Activated T-cell treated with anti-CD3 and anti-CD28 coated beads, Interleukin-2, amount 50 U/mL, for 24 hours (primary cell): Measurements from ENCODE around the gene PHLDA2.
"Not testable (repeated sequence)": the region's sequence is repeated elsewhere in the genome, so short reads cannot be mapped to it uniquely, and the experiment has no call there.

ENCODE experiments used
- DNase-seq: peaks from one replicate; pipeline ENCODE4 v3.0.0-alpha.2; 2020
- H3K27ac Mint-ChIP-seq: 2 replicates; pipeline ENCODE4 v1.8.0; 2020; ENCODE audit warnings: mild to moderate bottlenecking, mixed read lengths
- H3K27me3 Mint-ChIP-seq: 2 replicates; pipeline ENCODE4 v1.8.0; 2020; ENCODE audit warnings: mixed read lengths
- H3K36me3 Mint-ChIP-seq: 2 replicates; pipeline ENCODE4 v1.8.0; 2020; ENCODE audit warnings: low read depth, mixed read lengths
- H3K4me1 Mint-ChIP-seq: 2 replicates; pipeline ENCODE4 v1.8.0; 2020; ENCODE audit warnings: low read depth, mixed read lengths
- H3K4me3 Mint-ChIP-seq: 2 replicates; pipeline ENCODE4 v1.8.0; 2020; ENCODE audit warnings: mild to moderate bottlenecking, moderate library complexity, mixed read lengths
- H3K9me3 Mint-ChIP-seq: 2 replicates; pipeline ENCODE4 v1.8.0; 2020; ENCODE audit warnings: mixed read lengths

The PHLDA2 gene

GRCh38 chr11:2938458-2939418, 9.5 kb upstream of the PHLDA2 start:
- not testable (repeated sequence) for H3K27me3 Mint-ChIP-seq, H3K4me3 Mint-ChIP-seq

GRCh38 chr11:2937641-2938457, 8.6 kb upstream of the PHLDA2 start:
- H3K27ac Mint-ChIP-seq = peak overlapping the region; percentile 76
- DNase-seq = peak; percentile 22
- peaks cover 27% of the 10 kb centered on the region for H3K4me1 Mint-ChIP-seq
- not testable (repeated sequence) for H3K4me3 Mint-ChIP-seq, H3K27me3 Mint-ChIP-seq
- H3K36me3 Mint-ChIP-seq = peaks cover 14% of the 10 kb centered on the region
- H3K9me3 Mint-ChIP-seq = peaks cover 21% of the 10 kb centered on the region

More at GRCh38 chr11:2938458-2939418, 9.5 kb upstream of the PHLDA2 start:
- peaks cover 28% of the 10 kb centered on the region for H3K4me1 Mint-ChIP-seq
- H3K36me3 Mint-ChIP-seq = peaks cover 21% of the 10 kb centered on the region
- peaks cover 21% of the 10 kb centered on the region for H3K9me3 Mint-ChIP-seq
- peak; percentile 32 for DNase-seq
- H3K27ac Mint-ChIP-seq = peak overlapping the region; percentile 55

- H3K27me3 Mint-ChIP-seq = peaks cover 3% of the 10 kb centered on the region
- H3K36me3 Mint-ChIP-seq = peaks cover 12% of the 10 kb centered on the region
- no peak overlapping the region for H3K27ac Mint-ChIP-seq
- H3K4me3 Mint-ChIP-seq = no peak overlapping the region
- peak; percentile 22 for DNase-seq
- peaks cover 20% of the 10 kb centered on the region for H3K9me3 Mint-ChIP-seq
- peaks cover 23% of the 10 kb centered on the region for H3K4me1 Mint-ChIP-seq
These were observed 5.5 kb upstream of the PHLDA2 start for GRCh38 chr11:2934611-2935239.

- Mint-ChIP-seq H3K9me3 (peaks cover 14% of the 10 kb centered on the region), H3K27me3 (peaks cover 4% of the 10 kb centered on the region), H3K27ac (no peak overlapping the region), H3K4me1 (peaks cover 23% of the 10 kb centered on the region), H3K36me3 (peaks cover 9% of the 10 kb centered on the region), H3K4me3 (no peak overlapping the region)
- no peak for DNase-seq
These were observed 4.9 kb upstream of the PHLDA2 start for GRCh38 chr11:2934021-2934550.

DNA sequence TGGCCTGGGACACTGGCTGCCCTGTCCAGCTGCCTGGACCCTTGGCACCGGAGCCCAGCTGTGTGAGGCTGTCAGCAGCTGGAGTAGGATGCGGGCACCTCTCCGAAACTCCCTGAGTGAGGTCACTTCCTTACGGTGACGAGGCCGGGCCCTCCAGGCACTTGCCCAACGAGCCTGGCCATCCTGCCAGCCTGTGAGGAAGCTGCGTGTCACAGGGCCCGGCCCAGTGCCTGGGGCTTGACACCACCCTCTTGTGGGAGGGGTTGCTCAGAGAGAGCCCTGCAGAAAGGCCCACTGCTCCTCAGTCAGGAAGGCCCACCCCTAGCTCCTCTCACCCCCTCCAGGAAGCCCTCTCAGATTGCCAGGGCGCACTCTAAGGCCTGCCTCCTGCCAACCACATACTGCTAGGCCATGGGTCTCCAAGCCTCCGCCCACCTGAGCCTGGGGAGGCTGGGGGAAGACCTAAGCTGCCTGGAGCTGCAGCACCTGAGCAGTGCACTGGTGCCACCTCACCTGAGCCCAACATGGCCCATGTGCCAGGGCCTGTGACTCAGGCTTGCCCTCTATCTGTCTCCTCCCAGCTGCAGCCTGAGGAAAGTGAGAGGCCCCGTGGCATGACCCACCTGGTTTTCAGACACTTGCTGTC, 4.3 kb upstream of the PHLDA2 start:
- Mint-ChIP-seq H3K4me1 (peaks cover 25% of the 10 kb centered on the region), H3K27me3 (peaks cover 7% of the 10 kb centered on the region), H3K36me3 (peaks cover 3% of the 10 kb centered on the region), H3K4me3 (no peak overlapping the region), H3K9me3 (peaks cover 8% of the 10 kb centered on the region), H3K27ac (peak overlapping the region; percentile 67)
- no peak for DNase-seq

DNA sequence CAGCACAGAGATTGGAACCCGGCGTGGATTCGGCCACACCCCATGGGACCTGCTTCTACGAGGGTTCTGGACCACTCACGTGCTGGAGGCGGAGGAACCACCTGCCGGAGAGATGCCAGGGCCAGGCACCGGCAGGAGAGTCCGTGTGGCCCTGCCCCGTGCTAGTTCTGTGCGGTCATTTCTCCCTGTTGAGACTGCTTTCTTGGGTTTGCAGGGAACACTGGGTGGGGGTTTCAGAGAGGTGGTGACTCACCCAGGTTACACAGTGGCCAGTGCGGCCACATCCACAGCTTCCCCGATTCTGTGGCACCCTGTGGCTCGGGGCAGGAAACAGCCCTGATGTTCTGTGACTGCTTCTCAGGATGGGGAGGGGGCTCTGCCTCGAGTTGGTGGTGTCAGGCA, 3.6 kb upstream of the PHLDA2 start:
- peaks cover 13% of the 10 kb centered on the region for H3K27me3 Mint-ChIP-seq
- peaks cover 3% of the 10 kb centered on the region for H3K36me3 Mint-ChIP-seq
- DNase-seq = no peak
- no peak overlapping the region for H3K4me3 Mint-ChIP-seq
- H3K27ac Mint-ChIP-seq = peak overlapping the region; percentile 67
- H3K9me3 Mint-ChIP-seq = peaks cover 6% of the 10 kb centered on the region
- peaks cover 30% of the 10 kb centered on the region for H3K4me1 Mint-ChIP-seq

GRCh38 chr11:2931771-2932738, 2.8 kb upstream of the PHLDA2 start:
- DNase-seq = no peak
- H3K36me3 Mint-ChIP-seq = no peaks in the 10 kb centered on the region
- H3K4me3 Mint-ChIP-seq = no peak overlapping the region
- peaks cover 21% of the 10 kb centered on the region for H3K27me3 Mint-ChIP-seq
- peaks cover 34% of the 10 kb centered on the region for H3K4me1 Mint-ChIP-seq
- no peaks in the 10 kb centered on the region for H3K9me3 Mint-ChIP-seq
- H3K27ac Mint-ChIP-seq = peak overlapping the region; percentile 67

- no peak for DNase-seq
- Mint-ChIP-seq H3K4me1 (peaks cover 34% of the 10 kb centered on the region), H3K27me3 (peaks cover 28% of the 10 kb centered on the region), H3K9me3 (no peaks in the 10 kb centered on the region), H3K36me3 (no peaks in the 10 kb centered on the region), H3K4me3 (no peak overlapping the region), H3K27ac (no peak overlapping the region)
These were observed 2.2 kb upstream of the PHLDA2 start for GRCh38 chr11:2931420-2931746.

DNA sequence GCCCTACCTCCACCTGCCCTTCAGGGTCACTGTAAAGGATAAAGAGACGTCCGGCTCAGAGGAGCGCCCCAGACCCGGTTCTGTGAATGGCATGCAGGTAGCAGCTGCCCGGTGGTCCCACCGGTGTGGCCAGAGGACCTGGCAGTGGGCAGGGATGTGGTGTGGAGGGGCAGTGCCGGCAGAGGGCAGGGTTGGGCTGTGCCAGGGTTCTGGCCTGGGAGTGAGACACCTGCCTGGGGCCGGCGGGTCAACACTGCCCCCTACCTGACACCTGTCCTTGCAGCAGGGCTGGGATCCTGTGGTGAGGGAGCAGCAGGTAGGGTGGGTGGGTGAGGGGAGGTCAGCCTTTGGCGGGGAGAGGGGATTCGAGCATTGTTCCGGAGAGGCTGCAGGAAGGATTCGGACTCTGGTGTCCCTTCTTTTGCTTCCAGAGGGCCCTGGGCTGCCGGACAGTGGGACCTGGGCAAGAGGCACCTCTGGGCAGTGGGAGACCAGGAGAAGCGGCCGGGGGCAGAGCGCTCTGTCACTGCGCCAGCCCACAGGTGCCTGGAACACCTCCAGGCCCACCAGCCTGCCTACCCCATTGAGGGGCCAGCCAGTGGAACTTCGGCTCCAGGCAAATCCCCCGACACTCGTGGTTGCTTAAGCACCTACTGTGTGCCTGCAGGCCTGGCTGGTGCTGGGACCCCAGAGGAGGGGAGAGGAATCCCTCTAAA, 1.6 kb upstream of the PHLDA2 start:
- peak; percentile 63 for DNase-seq
- Mint-ChIP-seq H3K27me3 (peaks cover 30% of the 10 kb centered on the region), H3K4me1 (peaks cover 34% of the 10 kb centered on the region), H3K9me3 (no peaks in the 10 kb centered on the region), H3K4me3 (peak overlapping the region; percentile 74), H3K36me3 (no peaks in the 10 kb centered on the region), H3K27ac (peak overlapping the region; percentile 88)

- peak; percentile 63 for DNase-seq
- Mint-ChIP-seq H3K9me3 (no peaks in the 10 kb centered on the region), H3K36me3 (no peaks in the 10 kb centered on the region), H3K4me3 (peak overlapping the region; percentile 74), H3K27ac (peak overlapping the region; percentile 88), H3K4me1 (peaks cover 34% of the 10 kb centered on the region), H3K27me3 (peaks cover 30% of the 10 kb centered on the region)
These were observed 907 bp upstream of the PHLDA2 start for GRCh38 chr11:2929950-2930703.

DNA sequence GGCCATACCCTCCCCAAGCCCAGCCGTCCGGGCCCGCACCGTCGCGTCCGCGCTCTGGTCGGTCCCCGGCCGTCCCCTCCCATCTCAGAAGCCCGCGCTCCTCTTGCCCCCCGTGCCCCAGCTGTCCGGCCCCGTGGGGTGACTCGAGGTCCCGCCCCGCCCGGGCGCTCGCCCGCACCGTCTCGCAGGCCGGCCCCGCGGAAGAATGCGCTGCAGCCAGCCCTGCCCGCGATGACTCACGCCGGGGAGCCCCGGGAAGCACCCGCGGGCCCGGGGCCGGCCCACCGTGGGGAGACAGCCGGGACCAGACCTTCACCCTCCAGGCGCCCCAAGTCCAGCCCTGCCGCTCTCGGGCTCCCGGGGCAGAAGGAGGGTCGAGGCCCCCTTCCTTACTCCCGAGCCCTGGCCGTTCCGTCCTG, 320 bp upstream of the PHLDA2 start:
- Mint-ChIP-seq H3K27me3 (peaks cover 30% of the 10 kb centered on the region), H3K9me3 (no peaks in the 10 kb centered on the region), H3K4me3 (peak overlapping the region; percentile 74), H3K4me1 (peaks cover 34% of the 10 kb centered on the region), H3K36me3 (no peaks in the 10 kb centered on the region), H3K27ac (peak overlapping the region; percentile 83)
- peak; percentile 73 for DNase-seq
